Left lung (tissue), 10 donors: Measurements from ENCODE around the gene UBE2J2. TPM values are rescaled to one million over a fixed set of nuclear protein-coding genes. Genes with fewer than 3 reads are reported as not detected.

ENCODE experiments used
- ATAC-seq: fragments of 200-7000 bp; cut with Tn5 transposase; one replicate; pipeline ENCODE4 v1.9.1; 2020; ENCODE audit warnings: moderate library complexity
- DNase-seq, 4 donors: peaks; one replicate each; pipeline ENCODE4 v3.0.0-alpha.2; 2013 to 2020
- H3K27ac ChIP-seq, 2 donors: fragments of 200-600 bp; sonication (generic) in 1 of 2; one replicate each; pipeline versions ENCODE4 v1.5.0 to v1.8.0; 2020 to 2021
- H3K27me3 ChIP-seq, 2 donors: fragments of 200-600 bp; sonication (generic) in 1 of 2; one replicate each; pipeline versions ENCODE4 v1.5.0 to v1.8.0; 2020 to 2021
- H3K36me3 ChIP-seq, 2 donors: fragments of 200-600 bp; sonication (generic) in 1 of 2; one replicate each; pipeline versions ENCODE4 v1.5.0 to v1.8.0; 2020 to 2021
- H3K4me1 ChIP-seq, 2 donors: fragments of 200-600 bp; one replicate each; pipeline ENCODE4 v1.8.0; 2021
- H3K4me3 ChIP-seq, 2 donors: fragments of 200-600 bp; sonication (generic) in 1 of 2; one replicate each; pipeline versions ENCODE4 v1.5.0 to v1.8.0; 2020 to 2021; ENCODE audit warnings: mild to moderate bottlenecking in 1 of 2
- H3K9me3 ChIP-seq, 2 donors: fragments of 200-600 bp; sonication (generic) in 1 of 2; one replicate each; pipeline versions ENCODE4 v1.5.0 to v1.8.0; 2020 to 2021
- CTCF ChIP-seq, 2 donors: fragments of 200-600 bp; sonication (generic) in 1 of 2; IDR thresholded peaks; one replicate each; pipeline versions ENCODE4 v1.5.0 to v1.8.0; 2021; ENCODE audit warnings: antibody characterized with exemption in 2 of 2
- intact Hi-C, 2 donors: fragments of 100-400 bp; cut with DNase I; formaldehyde crosslinking; loops; one replicate each; pipeline versions ENCODE4 v1.11.2 to v1.14.2; 2022
- polyA plus RNA-seq, 6 donors: library from polyadenylated mRNA; unstranded; fragments of 120-200 nt; gene quantifications; one replicate each; pipeline ENCODE4 v1.2.1, GENCODE V29; 2013; ENCODE audit not compliant: insufficient read length in 6 of 6
- total RNA-seq, 2 donors: library from RNA; stranded (reverse); fragmentation: NEBNext Ultra II Directional; extraction: Animal tissue kit (Norgen Biotek cat#: 25700); gene quantifications; one replicate each; pipeline ENCODE4 v1.2.1, GENCODE V29; 2021
- donor health status: DM: no; HTN: yes; CAD: no.
- donor health status: DM: no; HTN: no; CAD: no.

UBE2J2 gene
- total and polyA plus RNA-seq, 8 donors, result 42.8 to 68.6 (median 52.1) TPM

DNA sequence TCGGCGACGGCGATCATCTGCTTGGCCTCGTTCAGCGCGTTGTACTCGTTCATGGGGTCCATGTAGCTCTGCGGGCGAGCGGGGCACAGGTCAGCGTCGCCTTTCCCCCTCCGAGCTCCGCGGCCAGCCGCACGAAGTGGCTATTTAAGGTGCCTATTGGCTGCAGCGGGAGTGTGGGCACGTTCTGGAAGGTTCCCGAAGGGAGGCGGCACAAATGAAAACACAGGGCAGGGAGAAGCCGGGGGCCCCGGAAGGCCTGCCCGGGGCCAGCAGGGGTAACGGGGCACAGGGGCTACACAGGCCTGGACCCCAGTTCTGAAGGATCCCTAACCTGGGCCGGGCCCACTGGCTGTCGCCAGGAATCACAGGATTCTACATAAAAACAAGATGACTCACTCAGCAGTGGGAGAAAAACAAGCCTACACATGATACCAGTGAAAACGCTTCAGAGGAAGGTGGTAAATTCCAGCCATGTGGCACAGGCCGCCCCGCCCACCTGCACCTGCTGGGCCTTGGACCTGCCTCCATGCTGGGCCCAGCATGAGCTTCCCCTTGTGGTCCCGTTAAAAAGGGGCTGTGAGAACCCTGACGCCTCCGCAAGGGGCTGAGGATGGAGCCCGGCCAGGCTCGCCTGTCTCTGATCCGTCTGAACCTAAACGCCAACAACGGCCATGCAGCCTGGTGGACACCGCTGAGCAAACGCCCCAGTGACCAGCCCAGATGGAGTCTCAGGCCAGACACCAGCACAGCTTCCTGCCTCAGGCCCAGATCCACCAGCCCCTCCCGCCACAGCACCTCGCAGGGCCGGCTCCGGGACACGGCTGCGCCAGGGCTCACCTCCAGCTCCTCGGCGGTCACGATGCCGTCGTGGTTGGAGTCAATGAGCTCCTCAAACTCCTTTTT is 55.8 kb downstream of the UBE2J2 start:
- H3K27ac ChIP-seq, result no peak overlapping the region
- no peak for DNase-seq
- intact Hi-C loops, result no loop called here
- H3K27me3 ChIP-seq, result peaks cover 0 to 17% of the 10 kb centered on the region in 2 donors
- no peak for TF ChIP-seq CTCF (IDR thresholded peaks at IDR 0.05)
- H3K9me3 ChIP-seq, result no peaks in the 10 kb centered on the region
- H3K36me3 ChIP-seq, result peaks cover 0 to 77% of the 10 kb centered on the region in 2 donors
- no peak overlapping the region for H3K4me3 ChIP-seq
- no peak for ATAC-seq
- H3K4me1 ChIP-seq, result peaks cover 0 to 30% of the 10 kb centered on the region in 2 donors

- DNase-seq, result no peak
- peaks cover 0 to 69% of the 10 kb centered on the region in 2 donors for H3K36me3 ChIP-seq
Observed at GRCh38 chr1:1216770-1217620, 56.7 kb downstream of the UBE2J2 start.

DNA sequence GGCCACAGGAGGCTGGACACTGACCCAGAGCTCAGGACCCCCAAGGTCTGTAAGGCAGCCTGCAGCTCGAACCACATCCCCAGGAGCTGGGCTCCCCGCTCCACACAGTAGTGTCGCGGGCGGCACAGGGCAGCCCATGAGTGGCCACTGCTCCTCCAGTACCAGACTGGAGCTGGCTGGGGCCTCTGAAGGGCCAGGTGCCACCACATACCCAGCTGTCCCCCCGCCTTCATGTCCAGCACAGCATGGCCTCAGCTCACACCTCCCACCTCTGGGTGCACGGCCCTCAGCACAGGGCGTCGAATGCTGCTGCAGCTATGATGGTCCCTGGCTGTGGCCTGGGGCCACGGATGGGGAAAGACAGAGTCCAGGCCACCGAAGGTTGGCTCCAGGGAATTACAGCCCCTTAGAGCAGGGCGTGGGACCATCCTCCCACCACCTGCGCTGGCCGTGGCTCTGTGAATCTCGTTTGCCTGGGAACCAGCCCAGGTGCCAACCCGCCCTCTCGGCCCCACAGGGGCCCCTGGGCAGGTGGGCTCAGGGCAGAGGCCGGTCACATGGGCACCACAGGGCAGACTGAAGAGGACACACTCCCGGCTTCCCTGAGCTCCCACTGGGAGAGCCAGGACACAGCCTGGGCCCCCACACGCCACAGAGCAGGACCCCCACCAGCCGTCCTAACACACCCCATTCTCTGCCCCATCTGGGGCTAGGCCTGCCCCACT is 57.6 kb downstream of the UBE2J2 start:
- H3K27ac ChIP-seq, result peak overlapping the region in 1 of 2 donors; percentile 28
- intact Hi-C loops, result no loop called here

More at GRCh38 chr1:1216770-1217620, 56.7 kb downstream of the UBE2J2 start:
- Histone ChIP-seq H3K27ac (no peak overlapping the region), H3K4me1 (peaks cover 0 to 38% of the 10 kb centered on the region in 2 donors), H3K4me3 (no peak overlapping the region), H3K27me3 (peaks cover 0 to 22% of the 10 kb centered on the region in 2 donors), H3K9me3 (no peaks in the 10 kb centered on the region)
- no peak for ATAC-seq
- no peak for TF ChIP-seq CTCF (IDR thresholded peaks at IDR 0.05)
- intact Hi-C loops, result no loop called here

DNA sequence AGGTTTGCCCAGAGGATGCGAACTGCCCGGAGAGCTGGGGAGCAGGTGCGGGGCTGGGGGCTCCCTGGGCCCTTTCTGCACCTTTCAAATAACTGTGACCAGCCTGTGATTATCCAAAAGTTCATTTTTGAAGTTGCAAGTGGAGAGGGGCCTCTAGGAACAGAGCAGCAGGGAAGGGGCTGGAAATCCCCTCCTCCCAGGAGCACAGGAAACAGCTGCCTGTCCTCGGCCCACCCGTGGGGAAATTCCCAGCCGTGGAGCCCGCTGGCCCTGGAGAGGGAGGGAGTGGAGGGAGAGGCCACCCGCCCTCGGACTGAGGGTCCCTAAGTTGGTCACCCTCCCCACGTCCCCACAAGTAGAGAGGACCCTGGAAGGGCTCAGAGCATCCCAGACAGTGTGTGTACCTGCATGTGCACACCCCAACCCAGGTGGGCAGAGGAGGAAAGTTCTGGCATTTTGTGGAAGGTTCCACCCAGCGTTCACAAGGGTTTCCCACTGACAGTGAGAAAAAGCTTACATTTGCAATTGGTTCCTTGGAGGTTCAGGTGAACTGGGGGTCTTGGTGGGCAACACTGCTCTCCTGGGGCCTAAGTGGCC is 58.5 kb downstream of the UBE2J2 start:
- H3K9me3 ChIP-seq, result no peaks in the 10 kb centered on the region
- peak overlapping the region in 1 of 2 donors; percentile 28 for H3K27ac ChIP-seq
- H3K36me3 ChIP-seq, result peaks cover 0 to 51% of the 10 kb centered on the region in 2 donors
- ATAC-seq (no peak), DNase-seq (peak in 1 of 4 donors; percentile 68)
- no peak for TF ChIP-seq CTCF (IDR thresholded peaks at IDR 0.05)
- peaks cover 0 to 26% of the 10 kb centered on the region in 2 donors for H3K27me3 ChIP-seq
- intact Hi-C loops, result no loop called here
- no peak overlapping the region for H3K4me3 ChIP-seq
- H3K4me1 ChIP-seq, result peaks cover 0 to 40% of the 10 kb centered on the region in 2 donors

More for the DNA sequence above, 57.6 kb downstream of the UBE2J2 start:
- Histone ChIP-seq H3K4me1 (peaks cover 0 to 40% of the 10 kb centered on the region in 2 donors), H3K4me3 (no peak overlapping the region), H3K36me3 (peaks cover 0 to 59% of the 10 kb centered on the region in 2 donors), H3K27me3 (peaks cover 0 to 26% of the 10 kb centered on the region in 2 donors), H3K9me3 (no peaks in the 10 kb centered on the region)
- DNase-seq, result peak in 1 of 4 donors; percentile 65
- no peak for ATAC-seq
- TF ChIP-seq CTCF (IDR thresholded peaks at IDR 0.05), result no peak
